ENCODE results near the gene ZNF516. TPM values are rescaled to one million over a fixed set of nuclear protein-coding genes. Genes with fewer than 3 reads are reported as not detected.

ZNF516 gene
- total RNA-seq, 1 donor from 2014 or later, result 26.7 TPM

DNA sequence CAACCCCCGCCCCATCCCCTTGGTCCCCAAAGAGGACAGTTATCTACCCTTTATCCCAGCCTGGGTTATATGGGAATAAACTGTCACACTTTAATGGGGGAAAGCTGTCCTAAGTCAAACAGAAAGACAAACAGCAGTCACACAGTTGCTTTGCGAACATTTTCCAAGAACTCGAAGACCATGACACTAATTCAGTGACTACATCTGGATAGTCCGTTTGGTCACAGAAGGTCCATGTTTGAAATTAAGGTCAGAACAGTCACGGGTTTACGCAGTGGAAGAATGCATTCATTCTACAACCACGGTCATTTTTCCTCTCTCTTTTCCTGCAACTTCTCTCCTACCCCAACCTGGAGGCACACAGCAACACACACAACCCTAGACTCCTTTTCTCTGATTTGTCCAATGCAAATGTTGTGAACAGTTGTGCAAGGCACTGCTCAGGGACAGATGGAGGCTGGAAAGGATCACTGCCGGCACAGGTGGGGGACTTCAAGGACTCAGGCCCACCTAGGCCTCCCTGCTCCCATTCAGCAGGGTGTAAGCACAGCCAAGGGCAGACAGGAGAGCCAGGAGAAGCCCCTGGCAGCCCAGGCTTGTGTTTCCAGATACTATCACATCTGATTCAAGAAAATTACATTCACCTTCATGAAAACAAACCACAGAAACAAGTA is 39.9 kb downstream of the ZNF516 start:
- no peak for DNase-seq (ENCODE audit: low read depth)

DNA sequence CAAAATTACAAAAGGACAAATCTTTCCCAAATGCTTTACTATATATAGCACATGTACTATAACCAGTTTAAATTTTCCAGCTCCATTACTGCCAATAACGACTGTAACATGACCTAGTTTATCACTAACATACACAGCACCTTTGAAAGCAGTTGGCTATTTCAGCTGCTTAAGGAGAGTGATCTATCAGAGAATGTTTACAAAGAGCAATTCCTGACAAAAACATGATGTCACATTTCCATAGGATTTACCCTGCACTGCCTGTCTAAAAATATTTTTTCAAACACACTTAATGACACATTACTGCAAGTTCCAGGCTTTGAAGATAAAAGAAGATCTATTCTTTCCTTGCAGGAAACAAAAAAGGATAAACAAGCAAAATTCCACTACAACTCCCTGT is 40.6 kb downstream of the ZNF516 start:
- no peak for DNase-seq (ENCODE audit: low read depth)

DNA sequence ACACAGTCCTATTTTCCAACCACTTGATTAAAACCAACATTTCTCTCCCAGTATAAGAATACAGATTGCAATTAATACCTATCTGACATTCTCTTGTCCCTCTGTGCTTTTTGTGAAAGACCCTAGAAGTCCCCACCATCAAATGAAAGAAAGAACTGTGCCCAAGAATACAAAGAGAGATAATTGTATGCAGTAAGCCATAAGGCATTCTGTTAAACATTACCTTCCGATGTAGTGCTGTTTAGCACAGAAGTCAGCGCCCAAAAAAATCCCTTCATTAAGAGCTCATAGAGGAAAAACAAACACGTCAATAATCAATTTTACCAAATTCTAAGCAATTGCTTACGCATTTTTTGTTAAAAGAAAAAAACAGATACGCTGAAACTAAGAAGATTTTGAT is 41.1 kb downstream of the ZNF516 start:
- peak; percentile 61 for DNase-seq (ENCODE audit: low read depth)

DNA sequence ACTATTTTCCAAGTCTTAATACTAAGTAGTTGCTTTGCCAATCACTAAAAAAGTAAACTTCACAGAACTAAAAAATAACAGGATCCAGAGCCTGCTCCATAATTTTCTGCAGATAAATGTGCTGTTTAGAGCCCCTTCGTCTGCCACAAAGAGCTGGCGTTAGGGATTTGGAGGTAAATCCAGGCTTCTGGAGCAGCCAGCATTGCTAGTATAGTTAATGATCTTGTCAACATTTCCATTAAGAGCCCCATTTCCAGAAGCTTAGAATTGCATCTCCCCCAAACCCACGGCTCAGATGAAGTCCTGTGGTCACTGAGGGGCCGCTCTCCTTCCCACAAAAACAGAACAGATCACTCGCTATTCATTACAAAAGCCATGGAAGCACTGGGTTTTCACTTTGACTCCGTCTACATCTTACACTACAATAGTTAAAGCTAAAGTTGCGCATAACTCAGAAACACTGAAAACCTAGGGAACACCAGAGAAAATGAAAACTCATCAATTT is 41.9 kb downstream of the ZNF516 start:
- DNase-seq (ENCODE audit: low read depth), result no peak

DNA sequence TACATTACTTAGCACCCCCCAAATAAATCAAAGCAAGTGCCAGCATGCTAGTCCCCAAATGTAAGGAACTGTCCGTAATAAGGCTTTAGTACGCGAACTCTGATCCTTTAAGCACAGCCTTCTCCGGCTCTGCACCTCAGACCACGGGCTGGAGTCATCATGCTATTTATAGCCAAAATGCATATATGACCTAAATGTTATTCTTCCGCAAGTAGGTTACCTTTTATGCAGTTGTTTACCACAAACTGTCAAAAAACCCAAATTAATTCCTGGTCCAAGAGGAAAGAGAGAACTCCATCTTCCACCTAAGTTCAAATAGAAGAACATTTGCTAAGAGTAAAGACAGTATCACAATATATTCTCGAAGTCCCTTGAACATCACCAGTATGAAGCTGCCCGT is 42.7 kb downstream of the ZNF516 start:
- no peak for DNase-seq (ENCODE audit: low read depth)

DNA sequence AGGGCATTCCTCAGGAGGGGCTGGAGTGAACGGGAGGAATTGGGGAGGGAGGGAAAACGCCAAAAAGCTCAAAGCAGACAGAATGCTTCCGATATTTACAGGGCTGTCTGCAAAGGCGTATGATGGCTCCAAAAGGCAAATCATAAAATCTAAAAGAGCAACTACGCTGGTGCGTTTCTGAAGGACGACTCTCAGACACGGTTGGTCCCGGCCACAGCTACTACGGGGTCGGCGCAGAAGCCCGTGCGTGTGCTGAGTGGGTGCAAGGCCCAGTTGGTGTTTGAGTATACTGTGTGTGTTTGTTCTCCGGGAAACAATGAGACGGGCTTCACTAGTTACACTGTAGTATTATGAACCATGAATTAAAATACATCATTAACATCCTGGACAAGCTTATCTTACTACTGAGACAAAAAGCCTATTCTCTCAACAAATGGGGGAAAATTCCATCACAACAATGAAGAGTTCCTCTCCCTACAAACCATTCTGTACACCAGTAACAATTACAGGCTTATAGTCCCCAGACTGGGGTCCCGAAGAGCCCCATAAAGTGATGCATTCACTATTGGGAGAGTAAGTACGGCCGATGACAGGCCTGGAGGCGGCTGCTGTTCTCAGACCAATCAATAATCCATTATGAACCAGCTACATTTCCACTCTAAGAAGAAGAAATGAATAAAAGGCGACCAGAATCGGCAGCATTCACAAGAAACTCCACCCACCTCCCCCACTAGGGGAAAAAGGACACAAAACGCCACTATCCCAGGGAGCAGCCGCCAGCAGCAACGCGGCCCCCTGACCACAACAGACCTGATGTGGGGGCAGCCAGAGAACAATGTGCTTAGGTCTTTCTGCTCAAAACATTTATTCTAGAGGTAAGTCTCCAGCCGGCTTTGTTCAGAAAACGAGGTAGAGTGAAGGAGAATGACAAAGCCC is 43.4 kb downstream of the ZNF516 start:
- no peak for DNase-seq (ENCODE audit: low read depth)

DNA sequence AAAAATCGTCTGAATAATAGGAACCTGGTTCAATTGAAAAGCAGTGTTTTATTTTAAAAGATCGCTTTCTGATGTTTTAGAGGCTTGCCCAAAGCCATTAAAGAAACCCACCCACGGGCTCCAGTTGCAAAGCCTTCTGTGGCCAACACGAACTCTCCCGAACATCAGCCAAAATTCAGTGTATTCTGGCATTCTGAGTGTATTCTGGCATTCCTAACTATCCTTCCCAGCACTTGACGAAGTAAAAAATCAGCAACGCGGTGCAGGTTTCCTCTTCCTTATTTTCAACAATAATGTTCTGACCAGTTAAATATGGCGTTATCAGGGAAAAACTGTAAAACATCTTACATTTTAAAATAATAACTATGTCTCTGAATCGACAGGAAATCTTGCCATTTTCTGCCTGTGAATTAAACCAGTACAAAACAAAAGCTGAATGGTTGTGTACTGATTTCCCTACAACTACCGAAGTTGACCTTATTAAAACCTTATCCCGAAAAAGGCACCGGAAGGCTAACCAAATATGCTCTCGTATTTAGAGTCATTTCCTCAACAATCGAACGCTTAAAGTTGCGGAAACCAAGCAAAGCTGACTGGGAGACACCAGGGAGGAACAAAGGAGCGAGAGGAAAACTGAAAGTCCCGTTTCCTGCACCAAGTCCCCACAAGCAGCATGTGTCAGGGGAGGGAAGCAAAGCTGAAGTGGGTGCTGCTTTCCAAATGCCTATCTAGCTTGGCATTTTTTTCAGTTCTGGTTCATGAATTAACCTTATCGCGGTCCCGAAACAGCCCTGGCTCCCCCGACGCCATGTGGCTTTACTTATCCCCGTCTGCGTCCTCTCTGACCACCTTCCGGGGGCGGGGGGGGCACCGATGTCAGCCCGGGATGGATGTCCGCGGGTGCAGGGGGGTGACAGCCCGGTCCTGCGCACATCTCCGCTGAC is 44.3 kb downstream of the ZNF516 start:
- DNase-seq (ENCODE audit: low read depth), result peak; percentile 50

DNA sequence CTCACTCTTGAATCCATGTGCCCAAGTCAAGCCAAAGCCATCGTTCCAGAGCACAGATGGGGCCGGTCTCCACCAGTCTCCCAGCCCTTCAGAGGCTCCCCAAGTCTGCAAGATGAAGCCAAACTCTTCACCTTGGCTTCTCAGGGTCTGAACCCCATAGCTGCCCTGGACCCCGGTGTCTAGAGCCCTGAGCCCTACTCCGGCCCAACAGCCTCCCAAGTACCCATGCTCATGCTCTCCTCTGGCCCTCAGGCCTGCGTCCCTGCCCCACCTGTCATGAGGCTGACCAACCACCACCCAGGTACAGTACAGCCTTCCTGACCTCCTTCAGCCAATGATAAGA is 46.0 kb downstream of the ZNF516 start:
- no peak for DNase-seq (ENCODE audit: low read depth)

DNA sequence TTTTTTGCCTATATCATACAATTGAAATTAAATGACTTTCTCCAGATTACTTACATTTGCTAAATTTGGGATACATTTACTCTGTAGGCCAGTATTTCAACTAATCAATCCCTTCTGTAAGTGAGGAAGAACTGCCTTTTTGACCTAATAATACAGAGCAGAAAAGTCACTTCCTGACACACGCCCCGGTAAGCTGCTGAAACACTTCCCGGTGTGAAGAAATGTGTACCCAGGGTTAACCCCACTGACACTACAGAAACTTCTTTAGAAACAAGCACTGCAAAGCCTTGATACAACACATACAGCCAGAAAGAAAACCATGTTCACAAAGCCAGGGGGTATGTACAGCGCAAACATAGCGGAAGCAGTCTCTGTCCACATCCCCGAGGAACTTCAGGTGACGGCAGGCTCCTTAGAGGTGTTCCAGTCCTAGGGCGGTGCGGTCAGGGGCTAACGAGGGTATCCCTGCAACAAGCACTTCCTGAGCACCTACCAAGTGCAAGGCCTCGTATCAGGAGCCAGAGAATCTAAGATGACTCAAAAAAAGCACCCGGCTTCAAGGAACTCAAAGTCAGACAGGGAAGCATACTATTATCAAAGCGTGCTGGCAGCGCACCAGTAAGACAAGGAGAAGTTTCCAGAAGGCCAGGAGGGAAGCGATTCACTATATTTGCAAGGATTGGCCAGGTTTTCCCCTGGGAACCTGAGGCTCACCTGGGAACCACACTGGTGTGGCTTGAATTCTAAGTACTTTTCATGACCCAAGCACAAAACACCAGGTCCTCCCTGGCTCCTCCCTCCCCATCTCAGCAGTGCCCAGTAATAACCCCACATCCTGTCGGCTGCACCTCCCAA is 46.6 kb downstream of the ZNF516 start:
- DNase-seq (ENCODE audit: low read depth), result no peak

DNA sequence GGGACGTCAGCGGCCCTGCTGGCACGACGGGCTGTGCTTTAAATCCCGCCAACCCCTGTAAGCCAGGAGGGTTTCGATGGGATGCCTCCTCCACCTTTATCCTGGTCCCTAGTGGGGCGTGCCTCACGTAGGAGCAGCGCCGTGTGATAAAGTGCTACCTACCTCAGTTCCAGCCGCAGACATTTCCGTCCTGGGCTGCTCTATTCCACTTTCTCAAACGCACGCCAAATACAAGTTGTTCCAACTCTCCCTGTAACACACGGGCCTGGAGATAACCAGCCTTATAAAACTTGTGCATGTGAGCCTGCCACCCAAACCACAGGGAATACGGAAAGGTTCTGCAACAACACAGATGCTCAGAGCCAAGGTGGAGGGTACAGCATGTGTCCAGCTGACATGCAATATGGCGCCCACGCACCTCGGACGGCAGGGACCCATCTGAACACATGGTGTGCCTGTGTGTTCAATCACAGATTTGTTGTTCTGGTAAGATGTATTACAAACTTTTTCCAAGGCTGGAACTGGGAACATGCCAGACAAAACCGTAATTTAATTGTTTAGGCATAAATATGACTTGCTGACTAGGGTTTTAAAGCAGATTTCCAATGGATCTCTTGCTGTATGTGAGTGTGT is 47.7 kb downstream of the ZNF516 start:
- DNase-seq (ENCODE audit: low read depth), result no peak

DNA sequence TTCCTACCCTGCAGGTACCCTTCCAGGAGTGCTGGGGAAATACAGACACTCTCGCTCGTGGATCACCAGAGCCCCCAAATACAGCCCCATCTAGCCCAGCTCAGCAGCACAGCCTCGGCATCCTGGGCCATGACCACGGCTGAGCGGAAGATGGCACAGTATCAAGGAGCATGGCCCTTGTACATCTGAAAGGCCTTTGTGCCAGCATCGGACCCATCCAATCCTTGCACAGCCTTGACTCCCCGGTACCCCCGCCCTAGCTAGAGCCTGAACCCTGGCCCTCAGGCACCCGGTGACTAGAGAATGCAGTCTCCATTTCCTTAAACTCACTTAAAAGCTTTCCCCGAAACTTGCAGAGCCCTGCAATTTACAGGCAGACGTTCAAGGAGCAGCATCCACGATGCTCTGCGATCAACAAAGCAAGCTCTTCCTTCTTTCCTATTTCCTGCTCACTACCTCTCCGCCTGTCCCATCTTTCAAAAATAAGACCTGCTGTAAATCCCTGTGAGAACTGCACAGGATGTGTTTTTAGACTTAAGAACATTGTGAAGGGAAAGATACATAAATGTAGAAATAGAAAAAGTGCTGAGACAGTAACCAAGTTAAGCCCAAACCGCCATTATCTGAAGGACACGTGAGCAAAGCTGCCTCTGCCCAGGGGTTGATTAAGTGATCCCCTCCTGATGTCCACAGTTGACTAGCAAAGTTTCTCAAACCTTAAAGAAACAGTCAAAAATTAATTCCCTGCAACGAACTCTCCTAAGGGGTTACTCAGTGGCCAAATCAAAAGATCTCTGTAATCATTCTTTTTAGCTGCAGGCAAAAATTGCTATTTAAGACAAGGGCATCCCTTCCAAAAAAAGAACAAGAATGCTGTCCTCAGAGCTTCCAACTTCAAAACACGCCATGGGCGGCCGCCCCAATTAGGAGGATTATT is 48.5 kb downstream of the ZNF516 start:
- no peak for DNase-seq (ENCODE audit: low read depth)

DNA sequence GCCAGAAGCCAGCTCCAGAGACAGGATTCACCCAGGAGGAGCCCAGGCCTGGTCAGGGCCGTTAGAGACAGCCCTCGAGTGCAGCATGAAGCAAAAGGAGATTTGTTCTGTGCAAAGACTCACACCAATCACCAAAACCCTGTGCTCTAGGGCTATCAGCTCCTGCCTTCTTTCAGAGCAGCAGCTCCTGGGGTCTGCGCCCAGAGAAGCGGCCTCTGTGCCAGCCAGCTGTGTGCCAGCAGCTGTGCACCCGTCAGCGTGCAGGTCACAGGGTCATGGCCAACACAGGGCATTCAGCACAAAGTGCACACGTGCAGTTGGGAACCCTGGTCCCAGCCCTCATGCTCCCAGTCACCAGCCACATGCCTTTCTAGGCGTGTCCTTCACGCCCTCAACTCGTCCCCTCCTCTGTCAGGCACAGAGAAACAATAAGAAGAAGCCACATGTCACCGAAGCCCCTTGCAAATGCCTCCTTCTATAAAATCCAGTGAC is 49.3 kb downstream of the ZNF516 start:
- DNase-seq (ENCODE audit: low read depth), result no peak

DNA sequence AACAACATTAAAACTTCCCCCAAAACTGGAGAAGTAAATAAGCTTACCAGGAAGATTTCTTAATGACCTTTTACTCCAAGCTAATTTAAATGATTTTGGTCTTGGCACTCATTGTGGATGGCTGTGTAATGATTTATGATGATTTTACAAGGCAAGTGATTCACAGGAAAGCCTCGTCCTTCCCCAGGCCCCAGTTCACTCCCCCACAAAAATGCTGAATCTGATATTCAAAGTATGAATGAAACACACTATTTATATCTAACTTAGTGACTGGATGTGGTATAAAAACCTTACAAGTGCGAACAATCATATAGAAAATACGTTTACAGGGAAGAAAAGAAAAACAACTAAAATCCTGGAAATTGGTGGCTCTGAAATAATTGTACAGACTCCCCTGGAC is 49.8 kb downstream of the ZNF516 start:
- peak; percentile 85 for DNase-seq (ENCODE audit: low read depth)

DNA sequence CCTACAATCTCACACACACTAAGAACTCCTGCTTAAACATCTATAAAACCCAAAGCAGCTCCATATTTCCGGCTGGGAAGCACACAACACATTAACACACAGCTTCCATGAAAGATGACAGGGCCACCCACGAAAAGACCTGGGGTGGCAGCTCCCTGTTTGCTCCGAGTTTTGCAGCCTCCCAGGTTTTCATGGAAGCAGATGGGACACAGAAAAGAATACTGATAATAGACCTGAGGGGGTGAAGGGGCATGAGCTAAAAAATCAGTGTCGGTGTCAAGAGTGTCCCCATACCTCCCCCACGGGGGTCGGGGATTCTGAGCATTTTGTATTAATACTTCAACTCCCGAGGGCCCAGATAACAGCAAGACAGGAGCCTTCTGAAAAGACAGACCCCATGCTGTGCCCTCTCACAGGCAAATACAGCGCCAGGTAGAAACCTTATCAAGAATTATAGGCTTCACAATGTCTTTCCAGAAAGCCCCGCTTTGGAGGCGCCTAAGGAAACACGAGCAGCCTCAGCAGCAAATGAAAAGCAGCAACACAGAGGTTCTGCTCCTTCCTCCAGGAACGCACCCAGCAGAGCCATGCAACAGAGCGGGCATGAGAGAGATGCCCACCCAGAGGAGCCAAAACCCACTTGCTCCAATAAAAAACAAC is 50.5 kb downstream of the ZNF516 start:
- DNase-seq (ENCODE audit: low read depth), result no peak

DNA sequence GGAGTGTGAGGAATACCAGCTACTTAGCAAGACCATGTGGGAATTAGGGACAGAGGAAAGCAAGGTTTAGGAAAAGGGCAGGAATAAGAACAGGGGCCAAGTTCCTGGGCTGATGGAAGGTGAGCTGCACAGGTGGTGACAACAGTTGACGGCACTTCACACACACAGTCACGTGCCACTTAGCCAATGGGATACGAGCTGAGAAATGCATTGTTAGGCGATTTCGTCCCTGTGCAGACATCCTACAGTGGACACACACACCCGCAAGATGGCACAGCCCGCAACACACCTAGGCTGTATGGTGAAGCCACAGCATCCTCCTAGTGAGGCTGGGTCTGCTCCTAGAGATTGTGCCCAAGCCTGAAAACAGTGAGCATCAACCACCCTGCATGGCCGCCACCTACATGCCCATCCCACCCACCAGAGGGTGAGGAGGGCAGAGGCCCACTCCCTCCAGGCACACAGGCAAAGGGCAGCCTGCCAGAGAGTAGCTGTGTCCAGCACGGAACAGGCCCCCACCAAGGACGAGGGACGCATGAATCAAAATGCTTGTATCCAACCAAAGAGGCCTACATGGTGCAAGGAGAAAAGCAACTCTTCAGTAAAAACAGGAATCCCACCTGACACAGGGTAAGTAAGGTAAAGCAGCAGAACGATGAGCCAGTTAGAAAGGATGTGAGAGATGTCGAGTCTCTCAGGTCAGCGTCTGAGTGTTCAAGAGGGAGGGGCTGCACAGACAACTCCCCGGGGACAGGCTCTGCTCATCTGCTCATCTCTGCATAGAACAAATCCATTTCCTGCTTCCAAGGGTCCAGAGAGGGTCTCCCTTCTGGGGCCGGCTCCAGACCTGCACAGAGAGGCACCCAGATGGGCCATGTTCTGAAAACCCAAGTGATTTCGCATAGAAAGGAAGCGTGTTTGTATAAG is 51.3 kb downstream of the ZNF516 start:
- no peak for DNase-seq (ENCODE audit: low read depth)

DNA sequence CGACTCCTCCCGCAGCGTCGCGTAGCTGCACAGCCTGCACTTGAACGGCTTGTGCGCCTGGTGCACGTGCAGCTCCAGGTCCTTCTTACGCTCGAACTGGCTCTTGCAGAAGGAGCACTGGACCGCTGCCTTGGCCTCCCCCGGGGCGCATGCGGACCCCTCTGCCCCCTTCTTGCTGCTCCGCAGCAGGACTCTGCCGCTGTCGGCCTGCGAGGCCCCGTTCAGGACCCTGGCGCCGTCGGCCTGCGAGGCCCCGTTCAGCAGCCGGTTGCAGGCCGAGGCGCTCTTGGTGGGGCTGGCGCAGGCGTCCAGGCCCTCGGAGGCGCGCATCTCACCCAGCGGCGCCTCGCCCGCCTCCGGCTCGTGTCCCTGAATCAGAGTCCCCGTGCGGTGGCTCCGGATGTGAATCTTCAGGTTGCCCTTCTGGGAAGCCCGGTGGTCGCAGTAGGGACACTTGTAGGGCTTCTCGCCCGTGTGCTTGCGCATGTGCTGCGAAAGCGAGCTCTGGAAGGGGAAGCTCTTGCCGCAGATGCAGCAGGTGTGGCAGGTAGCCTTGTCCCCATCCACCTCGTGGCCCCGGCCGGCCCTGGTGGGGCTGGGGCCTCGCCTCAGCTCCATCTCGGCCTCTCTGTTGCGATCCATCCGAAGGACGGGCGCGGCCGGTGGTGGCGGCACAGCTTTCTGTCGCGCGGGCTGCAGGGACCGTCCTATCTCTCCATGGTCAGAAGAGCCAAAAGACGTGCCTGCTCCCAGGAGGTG is 52.5 kb downstream of the ZNF516 start:
- DNase-seq (ENCODE audit: low read depth), result no peak
